PC-9 (cell line): ENCODE results near the gene HPCAL1.

ENCODE experiments used
- EZH2 ChIP-seq: fragments of 200-600 bp; sonication (generic); IDR thresholded peaks from 2 replicates; pipeline ENCODE4 v1.8.0; 2017; ENCODE audit warnings: antibody characterized with exemption, low read depth
- TF ChIP-seq, protein P1 (sequence below): fragments of 200-600 bp; sonication (generic); conservative IDR thresholded peaks from 2 replicates; pipeline ENCODE4 v1.6.1; 2017; ENCODE audit warnings: mixed run types, antibody characterized with exemption, mild to moderate bottlenecking, moderate library complexity

DNA sequence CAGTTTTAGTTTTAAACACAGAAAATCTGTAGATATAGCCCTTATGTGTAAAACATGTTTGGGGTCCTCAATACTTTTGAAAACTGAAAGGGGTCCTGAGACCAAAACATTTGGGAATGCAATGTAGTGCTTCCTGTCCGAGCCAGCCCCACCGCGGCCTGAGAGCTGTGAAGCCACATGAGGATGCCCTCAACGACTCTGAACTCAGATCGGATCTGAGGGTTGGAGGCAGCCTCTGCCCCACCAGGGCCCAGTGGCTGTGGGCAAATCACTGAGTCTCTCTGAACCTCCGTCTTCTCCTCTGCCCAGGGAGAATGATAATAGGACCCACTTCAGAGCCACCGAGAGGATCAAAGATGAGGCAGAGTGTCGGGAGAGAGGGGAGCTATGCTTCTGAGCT lies 33.4 kb upstream of the HPCAL1 start:
- TF ChIP-seq, protein P1, sequence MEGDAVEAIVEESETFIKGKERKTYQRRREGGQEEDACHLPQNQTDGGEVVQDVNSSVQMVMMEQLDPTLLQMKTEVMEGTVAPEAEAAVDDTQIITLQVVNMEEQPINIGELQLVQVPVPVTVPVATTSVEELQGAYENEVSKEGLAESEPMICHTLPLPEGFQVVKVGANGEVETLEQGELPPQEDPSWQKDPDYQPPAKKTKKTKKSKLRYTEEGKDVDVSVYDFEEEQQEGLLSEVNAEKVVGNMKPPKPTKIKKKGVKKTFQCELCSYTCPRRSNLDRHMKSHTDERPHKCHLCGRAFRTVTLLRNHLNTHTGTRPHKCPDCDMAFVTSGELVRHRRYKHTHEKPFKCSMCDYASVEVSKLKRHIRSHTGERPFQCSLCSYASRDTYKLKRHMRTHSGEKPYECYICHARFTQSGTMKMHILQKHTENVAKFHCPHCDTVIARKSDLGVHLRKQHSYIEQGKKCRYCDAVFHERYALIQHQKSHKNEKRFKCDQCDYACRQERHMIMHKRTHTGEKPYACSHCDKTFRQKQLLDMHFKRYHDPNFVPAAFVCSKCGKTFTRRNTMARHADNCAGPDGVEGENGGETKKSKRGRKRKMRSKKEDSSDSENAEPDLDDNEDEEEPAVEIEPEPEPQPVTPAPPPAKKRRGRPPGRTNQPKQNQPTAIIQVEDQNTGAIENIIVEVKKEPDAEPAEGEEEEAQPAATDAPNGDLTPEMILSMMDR, result no peak
- no peak for TF ChIP-seq EZH2
